HUES48 (cell line): Measurements from ENCODE around the gene PTN.
"Not testable (repeated sequence)": the region's sequence is repeated elsewhere in the genome, so short reads cannot be mapped to it uniquely, and the experiment has no call there.

ENCODE experiments used
- H3K27ac ChIP-seq: one replicate; pipeline ENCODE4 v1.7.0; 2013; ENCODE audit warnings: low read depth, low read length, inconsistent platforms
- H3K27me3 ChIP-seq: 2 replicates; pipeline ENCODE4 v1.6.1; 2013; ENCODE audit warnings: mild to moderate bottlenecking, low read length; ENCODE audit not compliant: control insufficient read depth, insufficient read depth
- H3K36me3 ChIP-seq: 2 replicates; pipeline ENCODE4 v1.6.1; 2013; ENCODE audit warnings: low read length; ENCODE audit not compliant: control insufficient read depth, insufficient read depth
- H3K4me1 ChIP-seq: 2 replicates; pipeline ENCODE4 v1.6.1; 2013; ENCODE audit warnings: mild to moderate bottlenecking, low read length; ENCODE audit not compliant: control insufficient read depth, insufficient read depth
- H3K4me3 ChIP-seq: 2 replicates; pipeline ENCODE4 v1.5.1; 2013; ENCODE audit warnings: mild to moderate bottlenecking, low read depth, low read length
- H3K9ac ChIP-seq: 2 replicates; pipeline ENCODE4 v1.6.1; 2013; ENCODE audit warnings: mild to moderate bottlenecking, low read depth, low read length, moderate library complexity
- H3K9me3 ChIP-seq: 2 replicates; pipeline ENCODE4 v1.6.1; 2013; ENCODE audit warnings: low read length; ENCODE audit not compliant: control insufficient read depth, insufficient read depth

Gene PTN

DNA sequence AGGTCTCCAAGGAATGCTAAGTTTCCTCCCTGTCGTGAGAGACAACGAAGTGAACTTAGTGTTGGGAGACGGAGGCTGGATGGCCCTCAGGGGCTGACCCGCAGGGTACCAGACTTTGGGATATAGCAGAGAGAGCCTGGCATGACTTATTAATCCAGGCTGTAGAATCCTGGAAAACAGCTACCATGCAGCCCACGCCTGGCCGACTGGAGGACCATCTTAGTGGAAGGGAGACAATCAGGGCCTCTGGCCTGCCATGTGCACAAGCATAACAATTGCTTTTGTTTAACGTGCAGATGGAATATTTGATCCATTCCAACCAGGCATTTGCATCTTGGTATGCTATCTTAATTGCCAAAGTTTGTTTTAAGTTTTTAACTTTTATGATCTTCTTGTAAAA is 78.1 kb downstream of the PTN start:
- not testable (repeated sequence) for H3K4me3 ChIP-seq, H3K27me3 ChIP-seq, H3K9me3 ChIP-seq, H3K27ac ChIP-seq, H3K36me3 ChIP-seq, H3K9ac ChIP-seq
- peaks cover 20% of the 10 kb centered on the region for H3K4me1 ChIP-seq

DNA sequence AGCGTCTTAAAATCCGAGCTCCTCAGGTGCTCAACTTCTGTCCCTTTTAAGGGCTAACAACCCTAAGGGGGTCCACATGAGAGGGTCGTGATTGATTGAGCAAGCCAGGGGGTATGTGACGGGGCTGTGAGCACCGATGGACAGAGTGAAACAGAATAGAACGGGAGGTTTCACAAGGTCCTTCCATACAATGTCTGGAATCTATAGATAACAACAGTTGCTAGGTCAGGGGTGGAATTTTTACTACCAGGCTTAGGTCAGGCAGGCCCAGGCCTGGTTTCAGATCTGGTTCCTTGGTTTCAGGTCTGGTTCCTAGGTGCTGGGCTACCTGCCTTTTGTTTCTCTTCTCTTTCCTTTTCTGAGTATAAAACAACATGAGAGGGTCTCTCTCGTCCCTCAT is 80.9 kb downstream of the PTN start:
- Histone ChIP-seq H3K27ac (no peak overlapping the region), H3K4me3 (no peak overlapping the region), H3K9me3 (no peaks in the 10 kb centered on the region), H3K9ac (no peak overlapping the region), H3K4me1 (peaks cover 44% of the 10 kb centered on the region), H3K36me3 (no peaks in the 10 kb centered on the region), H3K27me3 (no peaks in the 10 kb centered on the region)

DNA sequence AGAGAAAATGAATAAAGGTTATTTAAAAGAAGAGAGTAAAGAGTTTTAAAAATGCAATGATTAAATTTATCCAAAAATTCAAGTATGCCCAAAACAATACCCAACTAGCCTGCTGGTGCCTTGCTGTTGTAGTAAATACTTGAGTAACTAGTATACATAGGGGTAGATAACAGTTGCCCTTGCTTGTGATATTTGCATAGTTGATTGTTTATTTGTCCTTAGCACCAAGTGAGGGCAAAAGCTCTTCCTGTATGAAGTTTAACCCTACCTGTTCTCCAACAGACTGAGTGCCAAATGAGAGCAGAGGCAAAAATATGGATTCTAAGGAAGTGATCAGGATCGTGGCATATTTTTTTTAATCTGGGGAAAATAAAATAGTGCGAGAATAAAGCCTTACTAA is 85.0 kb downstream of the PTN start:
- H3K27me3 ChIP-seq: no peaks in the 10 kb centered on the region
- H3K9me3 ChIP-seq: no peaks in the 10 kb centered on the region
- H3K36me3 ChIP-seq: no peaks in the 10 kb centered on the region
- H3K9ac ChIP-seq: no peak overlapping the region
- peaks cover 36% of the 10 kb centered on the region for H3K4me1 ChIP-seq
- H3K4me3 ChIP-seq: no peak overlapping the region
- H3K27ac ChIP-seq: no peak overlapping the region

DNA sequence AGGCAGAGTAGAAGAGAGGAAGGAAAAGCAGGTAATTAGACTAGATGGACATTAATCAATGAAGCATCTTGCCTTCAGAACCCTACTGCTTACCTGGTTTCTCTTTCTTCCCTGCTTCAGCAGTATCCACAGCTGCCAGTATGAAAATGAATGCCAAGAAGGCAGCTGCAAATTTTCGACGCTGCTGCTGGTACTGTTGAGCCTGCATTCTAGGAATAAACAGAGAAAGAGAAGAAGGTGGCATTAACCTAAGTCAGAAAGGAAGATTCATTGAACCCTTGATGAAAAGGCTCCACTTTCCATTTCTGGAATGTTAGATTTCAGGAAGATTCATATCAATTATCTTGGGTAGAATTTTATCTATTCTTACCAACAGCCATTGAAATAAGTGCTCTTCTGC is 88.8 kb downstream of the PTN start:
- Histone ChIP-seq H3K4me3 (no peak overlapping the region), H3K27ac (no peak overlapping the region), H3K9ac (no peak overlapping the region), H3K4me1 (peaks cover 17% of the 10 kb centered on the region), H3K27me3 (no peaks in the 10 kb centered on the region), H3K36me3 (no peaks in the 10 kb centered on the region), H3K9me3 (no peaks in the 10 kb centered on the region)

DNA sequence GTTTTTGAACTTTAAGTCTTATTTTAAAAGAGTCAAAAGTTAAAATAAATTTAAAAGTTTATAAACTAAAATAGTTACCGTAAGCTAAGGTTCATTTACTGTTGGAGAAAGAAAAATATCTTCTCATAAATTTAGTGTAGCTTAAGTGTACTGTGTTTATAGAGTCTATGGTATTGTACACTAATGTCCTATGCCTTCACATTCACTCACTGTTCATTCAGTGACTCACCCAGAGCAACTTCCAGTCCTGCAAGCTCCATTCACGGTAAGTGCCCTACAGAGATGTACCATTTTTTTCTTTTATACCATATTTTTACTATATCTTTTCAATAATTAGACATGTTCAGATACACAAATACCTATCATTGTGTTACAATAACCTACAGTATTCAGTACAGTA is 97.6 kb downstream of the PTN start:
- Histone ChIP-seq H3K4me3 (no peak overlapping the region), H3K9me3 (no peaks in the 10 kb centered on the region), H3K9ac (no peak overlapping the region), H3K27me3 (no peaks in the 10 kb centered on the region), H3K36me3 (no peaks in the 10 kb centered on the region), H3K4me1 (no peaks in the 10 kb centered on the region), H3K27ac (no peak overlapping the region)

DNA sequence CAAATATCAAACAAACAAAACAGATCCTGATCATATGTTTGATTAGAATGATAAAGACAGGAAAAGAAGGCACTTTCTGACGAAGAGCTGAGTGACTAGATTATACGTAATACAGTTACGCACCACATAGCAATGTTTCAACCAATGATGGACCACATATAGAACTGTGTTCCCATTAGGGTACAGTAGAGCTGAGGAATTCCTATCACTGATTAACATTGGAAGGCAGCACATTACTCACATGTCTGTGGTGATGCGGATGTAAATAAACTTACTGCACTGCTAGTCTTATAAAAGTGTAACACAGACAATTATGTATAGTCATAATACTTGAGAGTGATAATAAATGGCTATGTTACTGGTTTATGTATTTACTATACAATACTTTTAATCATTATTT is 98.3 kb downstream of the PTN start:
- H3K9me3 ChIP-seq: no peaks in the 10 kb centered on the region
- H3K27me3 ChIP-seq: no peaks in the 10 kb centered on the region
- H3K4me1 ChIP-seq: no peaks in the 10 kb centered on the region
- H3K9ac ChIP-seq: no peak overlapping the region
- no peak overlapping the region for H3K4me3 ChIP-seq
- H3K36me3 ChIP-seq: no peaks in the 10 kb centered on the region
- H3K27ac ChIP-seq: no peak overlapping the region

DNA sequence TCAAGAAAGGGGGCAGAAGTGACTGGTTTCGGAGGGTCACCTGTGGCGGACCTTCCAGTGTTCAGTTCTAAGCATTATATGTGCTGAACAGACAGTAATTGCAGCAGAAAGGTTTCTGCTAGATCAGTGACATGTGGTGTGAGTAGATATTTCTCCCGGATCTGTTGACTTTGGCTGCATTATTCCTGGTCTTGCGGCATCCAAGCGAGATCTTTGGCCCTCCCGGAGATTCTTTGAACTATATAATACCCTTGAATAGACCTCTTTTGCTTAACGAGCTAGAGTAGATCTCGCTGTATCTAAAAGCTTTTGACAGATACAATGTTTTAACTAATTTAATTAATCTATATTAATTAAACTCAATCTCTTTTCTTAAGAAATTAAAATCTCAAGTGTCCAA is 99.8 kb downstream of the PTN start:
- Histone ChIP-seq H3K4me3 (no peak overlapping the region), H3K9me3 (no peaks in the 10 kb centered on the region), H3K36me3 (no peaks in the 10 kb centered on the region), H3K27ac (no peak overlapping the region), H3K4me1 (no peaks in the 10 kb centered on the region), H3K9ac (no peak overlapping the region), H3K27me3 (no peaks in the 10 kb centered on the region)

DNA sequence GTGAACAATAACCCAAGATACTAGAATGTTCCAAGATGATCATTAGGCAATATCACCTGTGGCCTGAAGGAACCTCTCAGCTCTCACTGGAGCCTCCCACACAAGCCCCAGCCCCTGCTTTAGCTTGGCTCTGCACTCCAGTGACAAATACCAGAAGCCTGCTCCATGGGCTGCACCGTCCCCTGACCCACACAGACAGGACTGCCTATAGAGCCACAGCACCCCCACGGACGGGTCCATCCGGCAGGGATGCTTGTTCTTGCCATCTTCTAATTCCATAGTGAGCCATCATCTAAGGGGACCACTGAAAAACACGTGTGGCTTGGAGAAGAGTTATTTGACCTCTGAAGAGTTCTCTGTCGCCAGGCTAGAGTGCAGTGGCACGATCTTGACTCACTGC is 100.9 kb downstream of the PTN start:
- H3K9me3 ChIP-seq: no peaks in the 10 kb centered on the region
- H3K27ac ChIP-seq: no peak overlapping the region
- no peak overlapping the region for H3K9ac ChIP-seq
- H3K4me1 ChIP-seq: no peaks in the 10 kb centered on the region
- H3K4me3 ChIP-seq: no peak overlapping the region
- H3K27me3 ChIP-seq: no peaks in the 10 kb centered on the region
- no peaks in the 10 kb centered on the region for H3K36me3 ChIP-seq

DNA sequence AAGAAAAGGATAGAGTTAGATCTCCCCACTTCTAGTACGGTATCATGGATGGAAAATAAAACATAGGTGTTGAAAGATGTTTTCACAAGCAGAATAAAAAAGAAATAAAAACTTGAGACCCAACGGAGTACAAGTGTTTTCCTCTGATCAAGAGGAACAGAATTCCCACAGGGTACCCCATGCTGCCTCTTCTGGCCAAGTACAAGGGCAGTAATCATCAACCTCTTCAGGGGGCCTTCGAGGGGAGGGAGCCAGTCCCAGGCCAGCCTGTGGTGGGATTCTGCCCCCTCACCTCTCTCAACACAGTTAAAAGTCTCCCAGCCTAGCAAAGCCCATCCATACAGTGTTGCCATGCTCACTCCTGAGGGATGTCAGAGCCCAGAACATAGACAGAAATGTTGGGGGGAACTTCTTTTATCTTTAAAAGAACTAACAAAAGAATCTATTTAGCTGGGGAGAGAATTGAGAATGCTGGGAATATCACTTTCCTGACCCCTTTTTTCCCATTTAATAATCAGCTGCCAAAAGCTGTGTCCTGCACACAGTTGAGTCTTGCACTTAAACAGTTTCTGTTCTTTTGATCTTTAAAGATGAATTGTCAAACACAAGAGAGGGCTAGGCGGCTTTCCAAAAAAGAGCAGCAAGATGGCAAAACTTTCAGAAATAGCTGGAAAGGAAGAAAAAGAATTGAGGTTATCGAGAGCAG is 101.7 kb downstream of the PTN start:
- H3K9me3 ChIP-seq: no peaks in the 10 kb centered on the region
- H3K9ac ChIP-seq: no peak overlapping the region
- no peak overlapping the region for H3K4me3 ChIP-seq
- H3K4me1 ChIP-seq: no peaks in the 10 kb centered on the region
- H3K27me3 ChIP-seq: no peaks in the 10 kb centered on the region
- no peaks in the 10 kb centered on the region for H3K36me3 ChIP-seq
- H3K27ac ChIP-seq: no peak overlapping the region

DNA sequence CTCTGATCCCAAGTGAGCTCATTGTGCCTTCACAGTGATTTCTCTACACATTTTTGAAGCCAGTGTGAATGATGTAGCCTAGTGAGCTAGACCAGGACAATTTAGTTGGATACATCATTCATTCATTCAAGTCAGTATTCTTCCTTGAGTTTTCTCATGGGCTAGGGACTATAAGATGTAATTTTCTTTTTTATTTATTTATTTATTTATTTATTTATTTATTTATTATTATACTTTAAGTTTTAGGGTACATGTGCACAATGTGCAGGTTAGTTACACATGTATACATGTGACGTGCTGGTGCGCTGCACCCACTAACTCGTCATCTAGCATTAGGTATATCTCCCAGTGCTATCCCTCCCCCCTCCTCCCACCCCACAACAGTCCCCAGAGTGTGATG is 104.3 kb downstream of the PTN start:
- not testable (repeated sequence) for H3K4me3 ChIP-seq, H3K4me1 ChIP-seq, H3K9me3 ChIP-seq, H3K36me3 ChIP-seq, H3K27me3 ChIP-seq, H3K27ac ChIP-seq, H3K9ac ChIP-seq

DNA sequence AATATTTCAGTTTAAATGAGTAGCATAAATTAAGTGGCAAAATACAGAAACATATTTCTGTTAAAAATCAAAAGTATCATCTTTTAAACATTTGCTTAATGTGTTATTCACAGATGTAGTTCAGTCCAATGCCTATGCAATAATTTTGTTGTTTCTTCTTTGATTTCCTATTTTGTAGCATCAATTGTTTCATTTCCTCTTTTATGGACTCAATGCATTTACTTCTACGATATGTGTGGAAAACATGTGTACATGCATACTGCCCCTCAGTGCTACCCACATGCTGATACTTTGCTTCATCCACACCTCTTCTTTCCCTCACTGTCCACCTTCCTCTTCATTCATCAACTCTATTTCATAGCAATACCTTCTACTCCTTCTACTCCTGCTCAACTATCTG is 108.1 kb downstream of the PTN start:
- Histone ChIP-seq H3K36me3 (no peaks in the 10 kb centered on the region), H3K4me3 (no peak overlapping the region), H3K9me3 (no peaks in the 10 kb centered on the region), H3K9ac (no peak overlapping the region), H3K4me1 (no peaks in the 10 kb centered on the region), H3K27ac (no peak overlapping the region), H3K27me3 (no peaks in the 10 kb centered on the region)

DNA sequence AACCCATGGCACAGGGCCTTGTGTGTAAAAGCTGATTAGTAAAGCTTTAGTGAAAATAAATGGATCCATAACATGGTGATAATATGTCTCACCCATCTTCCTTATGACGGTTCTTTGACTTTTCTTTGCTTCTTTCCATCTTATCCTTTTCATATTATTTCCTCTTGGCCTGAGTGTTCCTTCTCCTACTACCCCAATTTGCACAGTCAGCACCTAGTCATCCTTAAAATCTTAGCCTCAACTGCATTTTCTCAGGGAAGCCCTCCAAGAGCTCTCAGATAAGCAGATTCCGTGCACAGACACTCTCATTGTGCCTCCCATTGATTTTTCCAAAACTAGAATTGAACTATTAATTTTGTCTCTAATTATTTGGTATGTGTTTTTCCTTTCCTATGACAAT is 112.4 kb downstream of the PTN start:
- H3K9ac ChIP-seq: no peak overlapping the region
- no peaks in the 10 kb centered on the region for H3K27me3 ChIP-seq
- H3K4me1 ChIP-seq: no peaks in the 10 kb centered on the region
- H3K27ac ChIP-seq: no peak overlapping the region
- no peaks in the 10 kb centered on the region for H3K9me3 ChIP-seq
- H3K4me3 ChIP-seq: no peak overlapping the region
- no peaks in the 10 kb centered on the region for H3K36me3 ChIP-seq
